Transverse colon (tissue), 4 donors: ENCODE data around the gene DSN1. TPM values are rescaled to one million over a fixed set of nuclear protein-coding genes. Genes with fewer than 3 reads are reported as not detected.

Source experiments
- DNase-seq: peaks from one replicate; pipeline ENCODE4 v3.0.0-alpha.2; 2019
- H3K27ac ChIP-seq, 4 donors: fragments of 200-600 bp; sonication (generic); 2 replicates each; pipeline ENCODE4 v1.5.1; 2016 to 2018; ENCODE audit warnings: inconsistent platforms in 4 of 4
- H3K27me3 ChIP-seq: fragments of 200-600 bp; sonication (generic); 2 replicates; pipeline ENCODE4 v1.5.1; 2017; ENCODE audit warnings: inconsistent platforms
- H3K36me3 ChIP-seq, 4 donors: fragments of 200-600 bp; sonication (generic); 2 replicates each; pipeline ENCODE4 v1.5.1; 2017 to 2019; ENCODE audit warnings: inconsistent platforms in 4 of 4
- H3K4me1 ChIP-seq, 4 donors: fragments of 200-600 bp; sonication (generic); 2 replicates each; pipeline ENCODE4 v1.5.1; 2017 to 2020; ENCODE audit warnings: inconsistent platforms in 4 of 4
- H3K4me3 ChIP-seq, 4 donors: fragments of 200-600 bp; sonication (generic); 1 replicate in 1 of 4; 2 replicates in 3 of 4; pipeline versions ENCODE4 v1.5.1 to v1.6.1; 2017 to 2019; ENCODE audit warnings: inconsistent platforms in 4 of 4
- H3K9me3 ChIP-seq, 2 donors: fragments of 200-600 bp; sonication (generic); 2 replicates each; pipeline ENCODE4 v1.5.1; 2017 to 2019; ENCODE audit warnings: inconsistent platforms in 2 of 2
- CTCF ChIP-seq, 5 experiments: fragments of 200-600 bp in 3 of 5; fragments of 450-650 bp in 2 of 5; sonication (generic) in 3 of 5; IDR thresholded peaks; 1 replicate in 2 of 5; 2 replicates in 3 of 5; pipeline ENCODE4 v1.5.1; 2016 to 2017; ENCODE audit warnings: antibody characterized with exemption in 5 of 5, inconsistent platforms in 3 of 5, mild to moderate bottlenecking in 2 of 5, moderate library complexity in 1 of 5
- EP300 ChIP-seq: sonication (generic); formaldehyde crosslinking; IDR thresholded peaks from one replicate; pipeline ENCODE4 v1.6.1; 2017; ENCODE audit warnings: antibody characterized with exemption, low read depth
- POLR2A ChIP-seq: fragments of 450-650 bp; IDR thresholded peaks from one replicate; pipeline ENCODE4 v1.6.1; 2016; ENCODE audit warnings: antibody characterized with exemption, mild to moderate bottlenecking, moderate library complexity
- POLR2AphosphoS5 ChIP-seq, 3 donors: sonication (generic); formaldehyde crosslinking; IDR thresholded peaks; one replicate each; pipeline ENCODE4 v1.6.1; 2016; ENCODE audit warnings: antibody characterized with exemption in 3 of 3
- WGBS, 2 donors: methylation state at CpG; one replicate each; pipeline ENCODE4 v1.1.5; 2018; ENCODE audit warnings: low coverage in 1 of 2; 5-methylcytosine and 5-hydroxymethylcytosine counted together
- in situ Hi-C, 4 donors: fragments of 200-750 bp; cut with MboI; loops; one replicate each; pipeline versions ENCODE4 v1.15.0 to v1.15.1; 2017; ENCODE audit warnings: low sequenced_read_pairs in 3 of 4, low pct_ligation_motif_present in 1 of 4, low pct_unique_long_range_greater_than_20kb in 1 of 4
- intact Hi-C: fragments of 100-400 bp; cut with DNase I; formaldehyde crosslinking; loops from one replicate; pipeline ENCODE4 v1.15.1; 2023; ENCODE audit warnings: low total_unique reads
- total RNA-seq, 4 donors: library from RNA; depleted of rRNA; stranded (reverse); fragments of >200 nt; gene quantifications; one replicate each; pipeline ENCODE4 v1.1.0, GENCODE V29; 2016

DSN1 gene
- total RNA-seq, 4 donors from 2014 or later, result 0.40 to 9.8 (median 5.1) TPM

- in situ Hi-C loops, result loop anchor here in 1 of 4 donors (25.0 kb wide), 1 partner anchor 199 kb away; the partner anchor contains the start of gene TGIF2
- 83 to 95% methylated on average over 1 to 4 of the region's 4 CpGs for WGBS, 2 donors
- no peak for DNase-seq
- no peak for TF ChIP-seq CTCF (IDR thresholded peaks at IDR 0.05)
- no peak overlapping the region for H3K4me3 ChIP-seq
- H3K9me3 ChIP-seq, result no peaks in the 10 kb centered on the region
- H3K27ac ChIP-seq, result no peak overlapping the region
- H3K27me3 ChIP-seq, result no peaks in the 10 kb centered on the region
- no peaks in the 10 kb centered on the region for H3K4me1 ChIP-seq
- intact Hi-C loops, result no loop called here
- H3K36me3 ChIP-seq, result no peaks in the 10 kb centered on the region
Measured at GRCh38 chr20:36761125-36761524, 12.4 kb downstream of the DSN1 start.

GRCh38 chr20:36760647-36761046, 12.9 kb downstream of the DSN1 start:
- H3K9me3 ChIP-seq, result no peaks in the 10 kb centered on the region
- H3K36me3 ChIP-seq, result no peaks in the 10 kb centered on the region
- intact Hi-C loops (no loop called here), in situ Hi-C loops (loop anchor here in 1 of 4 donors (25.0 kb wide), 1 partner anchor 198 kb away; the partner anchor contains the start of gene TGIF2)
- H3K27ac ChIP-seq, result no peak overlapping the region
- H3K4me3 ChIP-seq, result no peak overlapping the region
- DNase-seq, result no peak
- TF ChIP-seq POLR2A (no peak), POLR2AphosphoS5 (IDR thresholded peaks at IDR 0.05) (no peak), EP300 (no peak), CTCF (IDR thresholded peaks at IDR 0.05) (no peak)
- H3K27me3 ChIP-seq, result no peaks in the 10 kb centered on the region
- WGBS, 2 donors, result 76 to 84% methylated on average over 5 to 6 of the region's 6 CpGs
- H3K4me1 ChIP-seq, result no peaks in the 10 kb centered on the region

- Histone ChIP-seq H3K9me3 (no peaks in the 10 kb centered on the region), H3K36me3 (peaks cover 0 to 6% (median 0%) of the 10 kb centered on the region in 4 donors), H3K27ac (peak overlapping the region in 1 of 4 donors; percentile 40), H3K27me3 (no peaks in the 10 kb centered on the region), H3K4me1 (peaks cover 0 to 6% (median 0%) of the 10 kb centered on the region in 4 donors), H3K4me3 (no peak overlapping the region)
- no peak for TF ChIP-seq POLR2A
- no peak for TF ChIP-seq POLR2AphosphoS5 (IDR thresholded peaks at IDR 0.05)
- TF ChIP-seq CTCF (IDR thresholded peaks at IDR 0.05), result no peak
- no peak for TF ChIP-seq EP300
- intact Hi-C loops, result loop anchor here (10.0 kb wide), 1 partner anchor 153 kb away; the partner anchor contains the start of gene RAB5IF
- no peak for DNase-seq
- WGBS, 2 donors, result 73 to 93% methylated on average over 1 of the region's 1 CpG
- in situ Hi-C loops, result loop anchor here in 1 of 4 donors (25.0 kb wide), 1 partner anchor 196 kb away; the partner anchor contains the start of gene TGIF2
Measured at GRCh38 chr20:36758276-36758675, 15.3 kb downstream of the DSN1 start.

- H3K36me3 ChIP-seq, result peaks cover 0 to 13% (median 0%) of the 10 kb centered on the region in 4 donors
Measured at GRCh38 chr20:36756496-36756895, 17.1 kb downstream of the DSN1 start.

More at GRCh38 chr20:36756496-36756895, 17.1 kb downstream of the DSN1 start:
- Histone ChIP-seq H3K9me3 (no peaks in the 10 kb centered on the region), H3K4me3 (no peak overlapping the region), H3K4me1 (peaks cover 0 to 6% (median 0%) of the 10 kb centered on the region in 4 donors), H3K27ac (no peak overlapping the region), H3K27me3 (no peaks in the 10 kb centered on the region)
- DNase-seq, result no peak
- no peak for TF ChIP-seq EP300
- TF ChIP-seq CTCF (IDR thresholded peaks at IDR 0.05), result no peak
- TF ChIP-seq POLR2A, result no peak
- no peak for TF ChIP-seq POLR2AphosphoS5 (IDR thresholded peaks at IDR 0.05)
- in situ Hi-C loops (loop anchor here in 1 of 4 donors (25.0 kb wide), 1 partner anchor 194 kb away; the partner anchor contains the start of gene TGIF2), intact Hi-C loops (loop anchor here (10.0 kb wide), 1 partner anchor 152 kb away; the partner anchor contains the start of gene RAB5IF)
